ENCODE data around the gene PCNX3.

Gene PCNX3

DNA sequence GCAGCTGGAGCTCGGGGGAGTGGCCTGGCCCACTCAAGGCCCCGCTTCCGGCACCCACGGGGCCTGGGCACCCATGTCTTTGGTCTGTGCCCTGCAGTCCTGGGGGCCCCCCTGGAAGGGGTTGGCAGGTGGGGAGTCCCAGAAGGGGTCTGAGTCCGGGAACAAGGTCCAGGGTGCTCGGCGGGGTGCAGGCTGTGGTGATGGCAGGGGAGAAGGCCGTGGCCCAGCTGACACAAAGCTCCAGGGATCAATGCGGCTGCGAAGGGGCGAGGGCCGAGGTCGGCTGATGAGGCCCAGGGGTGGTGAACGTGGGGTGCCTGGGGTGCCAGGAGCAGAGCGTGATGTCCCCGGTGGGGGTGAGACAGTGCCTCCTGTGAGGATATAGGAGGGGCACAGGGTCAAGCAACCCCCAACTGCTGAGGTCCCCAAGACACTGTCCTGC, 17.3 kb upstream of the PCNX3 start:
- H3K36me3 ChIP-seq (replicated peaks): peaks cover 9% of the 10 kb centered on the region
- in situ Hi-C loops (cut with MboI; ENCODE audit: low sequenced_read_pairs): no loop called here

GRCh38 chr11:65599216-65599954, 16.2 kb upstream of the PCNX3 start:
- no peaks in the 10 kb centered on the region for H3K4me1 ChIP-seq
- no peaks in the 10 kb centered on the region for H3K9me3 ChIP-seq
- in situ Hi-C loops (cut with MboI; ENCODE audit: low sequenced_read_pairs): no loop called here
- H3K36me3 ChIP-seq (replicated peaks): peaks cover 15% of the 10 kb centered on the region
- no peak overlapping the region for H3K4me3 ChIP-seq
- H3K27me3 ChIP-seq (ENCODE audit: low read depth): no peaks in the 10 kb centered on the region
- DNase-seq (ENCODE audit: low spot score in 2 of 2): no peak

More for the DNA sequence above, 17.3 kb upstream of the PCNX3 start:
- no peak overlapping the region for H3K4me3 ChIP-seq
- H3K27me3 ChIP-seq (ENCODE audit: low read depth): no peaks in the 10 kb centered on the region
- no peak for DNase-seq (ENCODE audit: low spot score in 2 of 2)
- H3K4me1 ChIP-seq: no peaks in the 10 kb centered on the region
- H3K9me3 ChIP-seq: no peaks in the 10 kb centered on the region

GRCh38 chr11:65599955-65600246, 15.7 kb upstream of the PCNX3 start:
- no peak for DNase-seq (ENCODE audit: low spot score in 2 of 2)
- H3K27me3 ChIP-seq (ENCODE audit: low read depth): no peaks in the 10 kb centered on the region
- no peaks in the 10 kb centered on the region for H3K9me3 ChIP-seq
- no peak overlapping the region for H3K4me3 ChIP-seq
- in situ Hi-C loops (cut with MboI; ENCODE audit: low sequenced_read_pairs): no loop called here
- no peaks in the 10 kb centered on the region for H3K4me1 ChIP-seq
- peaks cover 19% of the 10 kb centered on the region for H3K36me3 ChIP-seq (replicated peaks)

DNA sequence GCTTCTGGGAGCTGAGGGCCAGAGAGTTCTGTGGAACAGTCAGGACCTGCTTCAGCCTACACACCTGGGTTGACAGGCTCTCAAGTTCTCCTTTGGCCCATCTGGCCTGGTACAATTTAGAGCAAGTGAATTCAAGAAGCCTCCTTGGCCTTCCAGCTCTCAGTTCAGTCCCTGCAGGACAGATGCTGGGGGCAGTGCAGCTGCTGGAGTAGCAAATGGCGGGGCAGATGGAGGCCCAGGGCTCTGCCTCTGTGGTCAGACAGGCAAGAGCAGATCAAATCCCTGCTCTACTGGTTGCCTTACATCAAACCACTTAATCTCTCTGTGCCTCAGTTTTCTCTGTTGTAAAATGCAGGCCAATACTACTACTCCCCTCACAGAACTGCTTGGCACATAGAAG, 11.3 kb upstream of the PCNX3 start:
- H3K4me1 ChIP-seq: no peaks in the 10 kb centered on the region
- H3K4me3 ChIP-seq: no peak overlapping the region
- in situ Hi-C loops (cut with MboI; ENCODE audit: low sequenced_read_pairs): no loop called here
- H3K9me3 ChIP-seq: no peaks in the 10 kb centered on the region
- no peaks in the 10 kb centered on the region for H3K27me3 ChIP-seq (ENCODE audit: low read depth)
- H3K36me3 ChIP-seq (replicated peaks): peaks cover 19% of the 10 kb centered on the region
- no peak for DNase-seq (ENCODE audit: low spot score in 2 of 2)

- Histone ChIP-seq H3K4me3 (no peak overlapping the region), H3K36me3 (replicated peaks) (peaks cover 19% of the 10 kb centered on the region), H3K9me3 (no peaks in the 10 kb centered on the region), H3K4me1 (peaks cover 2% of the 10 kb centered on the region; the same call in 1 of the 2 replicates), H3K27me3 (ENCODE audit: low read depth) (no peaks in the 10 kb centered on the region)
- DNase-seq (ENCODE audit: low spot score in 2 of 2): peak in 1 of 2 experiments; percentile 67
- in situ Hi-C loops (cut with MboI; ENCODE audit: low sequenced_read_pairs): no loop called here
Observed at GRCh38 chr11:65606876-65607613, 8.5 kb upstream of the PCNX3 start.

DNA sequence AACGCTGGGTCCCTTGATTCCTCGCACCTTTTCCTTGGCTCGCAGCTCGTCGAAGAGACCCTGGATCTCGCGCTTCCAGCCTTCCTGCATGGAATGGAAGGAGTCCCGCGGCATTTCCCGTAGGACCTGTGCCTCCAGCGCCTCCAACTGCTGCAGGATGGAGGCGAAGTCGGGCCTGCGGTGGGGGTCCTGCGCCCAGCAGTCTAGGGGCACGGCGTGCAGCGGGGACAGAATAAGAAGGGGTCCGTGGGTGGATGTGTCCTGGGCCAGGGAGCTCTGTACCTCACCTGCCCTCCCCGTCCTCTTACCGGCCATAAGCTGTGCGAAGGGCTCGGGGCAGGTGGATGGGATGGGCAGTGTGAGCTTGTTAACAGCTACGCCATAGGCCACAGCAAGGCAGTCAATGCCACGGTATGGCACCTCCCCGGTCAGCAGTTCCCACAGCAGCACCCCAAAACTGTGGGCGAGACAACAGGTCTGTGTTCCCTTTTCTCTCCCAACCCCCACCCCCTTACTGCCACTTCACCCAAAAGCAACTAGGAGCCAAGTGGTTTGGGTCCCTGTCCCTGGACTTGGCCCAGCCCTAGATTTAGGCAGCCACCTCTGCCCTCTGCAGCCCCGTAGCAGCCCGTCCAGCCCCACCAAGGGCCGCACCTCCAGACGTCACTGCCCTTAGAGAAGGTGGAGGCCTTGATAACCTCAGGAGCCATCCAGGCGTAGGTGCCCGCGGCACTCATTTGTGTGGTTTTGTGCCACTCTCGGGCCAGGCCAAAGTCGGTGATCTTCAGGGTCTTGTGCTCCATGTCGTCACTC, 7.8 kb upstream of the PCNX3 start:
- DNase-seq (ENCODE audit: low spot score in 2 of 2): no peak
- no peaks in the 10 kb centered on the region for H3K27me3 ChIP-seq (ENCODE audit: low read depth)
- in situ Hi-C loops (cut with MboI; ENCODE audit: low sequenced_read_pairs): no loop called here

GRCh38 chr11:65609229-65609628, 6.3 kb upstream of the PCNX3 start:
- Histone ChIP-seq H3K4me1 (peaks cover 7% of the 10 kb centered on the region), H3K36me3 (replicated peaks) (peaks cover 15% of the 10 kb centered on the region), H3K4me3 (no peak overlapping the region), H3K9me3 (no peaks in the 10 kb centered on the region), H3K27me3 (ENCODE audit: low read depth) (no peaks in the 10 kb centered on the region)
- in situ Hi-C loops (cut with MboI; ENCODE audit: low sequenced_read_pairs): no loop called here
- DNase-seq (ENCODE audit: low spot score in 2 of 2): no peak

More for the DNA sequence above, 7.8 kb upstream of the PCNX3 start:
- no peak overlapping the region for H3K4me3 ChIP-seq
- no peaks in the 10 kb centered on the region for H3K9me3 ChIP-seq
- peaks cover 19% of the 10 kb centered on the region for H3K36me3 ChIP-seq (replicated peaks)
- peaks cover 3% of the 10 kb centered on the region; the same call in 1 of the 2 replicates for H3K4me1 ChIP-seq

GRCh38 chr11:65609665-65610064, 5.9 kb upstream of the PCNX3 start:
- Histone ChIP-seq H3K36me3 (replicated peaks) (peaks cover 10% of the 10 kb centered on the region), H3K4me3 (no peak overlapping the region), H3K4me1 (peaks cover 7% of the 10 kb centered on the region), H3K27me3 (ENCODE audit: low read depth) (no peaks in the 10 kb centered on the region), H3K9me3 (no peaks in the 10 kb centered on the region)
- no peak for DNase-seq (ENCODE audit: low spot score in 2 of 2)
- in situ Hi-C loops (cut with MboI; ENCODE audit: low sequenced_read_pairs): no loop called here

- no peaks in the 10 kb centered on the region for H3K27me3 ChIP-seq (ENCODE audit: low read depth)
- H3K9me3 ChIP-seq: no peaks in the 10 kb centered on the region
- H3K36me3 ChIP-seq (replicated peaks): peaks cover 6% of the 10 kb centered on the region; the same call in 1 of the 2 replicates
- no peak overlapping the region for H3K4me3 ChIP-seq
- in situ Hi-C loops (cut with MboI; ENCODE audit: low sequenced_read_pairs): no loop called here
- peaks cover 7% of the 10 kb centered on the region for H3K4me1 ChIP-seq
- DNase-seq (ENCODE audit: low spot score in 2 of 2): no peak
Observed at GRCh38 chr11:65610404-65610803, 5.2 kb upstream of the PCNX3 start.

DNA sequence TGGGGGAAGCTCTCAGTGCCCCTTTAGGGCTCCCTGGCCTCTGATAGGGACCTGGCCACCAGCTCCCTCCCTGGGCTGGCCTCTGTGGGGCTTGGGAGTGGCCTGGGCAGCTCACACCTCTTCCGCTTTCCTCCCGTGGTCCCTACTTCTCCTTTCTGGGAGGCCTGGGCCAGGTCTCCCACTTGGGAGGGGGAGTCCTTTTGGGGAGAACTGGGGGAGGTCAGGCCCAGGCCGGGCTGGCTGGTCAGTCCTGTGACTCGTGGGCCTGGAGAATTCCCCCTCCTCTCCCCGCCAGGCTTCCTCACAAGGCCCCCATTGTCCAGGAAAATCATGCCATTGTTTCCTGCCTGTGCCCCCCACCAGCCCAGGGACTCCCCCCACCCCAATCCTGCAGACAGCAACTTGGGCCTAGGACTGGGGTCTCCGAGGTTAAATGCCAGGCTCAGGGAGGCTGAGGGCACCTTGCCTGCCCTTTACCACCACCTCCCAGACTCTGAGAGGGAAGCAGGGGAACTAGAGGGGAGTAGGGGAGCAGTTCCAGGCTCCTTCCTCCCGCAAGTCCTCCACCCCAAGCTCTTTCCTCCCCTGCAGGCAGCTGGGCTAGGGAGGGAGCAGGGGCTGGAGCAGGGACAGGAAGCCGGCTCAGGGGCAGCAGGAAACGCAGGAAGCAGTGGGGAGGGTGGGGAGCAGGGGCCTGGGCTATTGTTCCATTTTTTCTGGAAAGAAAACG, 4.4 kb upstream of the PCNX3 start:
- in situ Hi-C loops (cut with MboI; ENCODE audit: low sequenced_read_pairs): no loop called here
- H3K27me3 ChIP-seq (ENCODE audit: low read depth): no peaks in the 10 kb centered on the region
- no peaks in the 10 kb centered on the region for H3K9me3 ChIP-seq
- DNase-seq (ENCODE audit: low spot score in 2 of 2): no peak
- no peaks in the 10 kb centered on the region; the same call in 1 of the 2 replicates for H3K36me3 ChIP-seq (replicated peaks)
- no peak overlapping the region for H3K4me3 ChIP-seq
- H3K4me1 ChIP-seq: peaks cover 7% of the 10 kb centered on the region

GRCh38 chr11:65611758-65612603, 3.6 kb upstream of the PCNX3 start:
- no peak for DNase-seq (ENCODE audit: low spot score in 2 of 2)
- no peaks in the 10 kb centered on the region for H3K9me3 ChIP-seq
- H3K36me3 ChIP-seq (replicated peaks): peaks cover 5% of the 10 kb centered on the region
- in situ Hi-C loops (cut with MboI; ENCODE audit: low sequenced_read_pairs): no loop called here
- peaks cover 9% of the 10 kb centered on the region for H3K4me1 ChIP-seq
- H3K27me3 ChIP-seq (ENCODE audit: low read depth): no peaks in the 10 kb centered on the region
- H3K4me3 ChIP-seq: no peak overlapping the region

DNA sequence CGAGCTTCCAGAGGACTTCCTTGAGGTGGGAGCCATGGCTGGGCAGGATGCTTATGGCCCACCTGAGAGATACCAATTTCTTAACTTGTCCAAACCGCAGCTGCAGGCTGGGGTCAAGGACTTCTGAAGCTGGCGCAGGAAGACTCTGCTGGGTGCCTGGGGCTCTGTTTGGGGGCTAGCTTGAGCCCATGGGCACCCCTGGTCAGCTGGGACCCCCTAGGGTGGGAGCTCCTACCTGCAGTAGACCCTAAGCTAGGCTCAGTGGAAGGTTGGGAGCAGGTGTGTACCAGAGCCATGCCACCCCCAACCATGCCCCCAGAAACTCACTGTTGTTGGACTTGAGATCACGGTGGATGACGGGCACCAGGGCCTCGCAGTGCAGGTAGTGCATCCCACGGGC, 2.9 kb upstream of the PCNX3 start:
- Histone ChIP-seq H3K27me3 (ENCODE audit: low read depth) (no peaks in the 10 kb centered on the region), H3K4me1 (peaks cover 9% of the 10 kb centered on the region), H3K36me3 (replicated peaks) (peaks cover 11% of the 10 kb centered on the region), H3K9me3 (no peaks in the 10 kb centered on the region), H3K4me3 (peak overlapping the region; percentile 86; the same call in 1 of the 2 replicates)
- in situ Hi-C loops (cut with MboI; ENCODE audit: low sequenced_read_pairs): no loop called here
- no peak for DNase-seq (ENCODE audit: low spot score in 2 of 2)
